Uterus (tissue), 4 donors: Measurements from ENCODE around the gene VWA8. TPM values are rescaled to one million over a fixed set of nuclear protein-coding genes. Genes with fewer than 3 reads are reported as not detected.

ENCODE experiments used
- DNase-seq, 2 donors: peaks; one replicate each; pipeline ENCODE4 v3.0.0-alpha.2; 2019 to 2020
- H3K27ac ChIP-seq, 2 donors: fragments of 200-600 bp; sonication (generic); 1 replicate in 1 of 2; 2 replicates in 1 of 2; pipeline ENCODE4 v1.5.1; 2016 to 2018
- H3K27me3 ChIP-seq, 2 donors: fragments of 200-600 bp; sonication (generic); one replicate each; pipeline ENCODE4 v1.5.1; 2018 to 2019; ENCODE audit warnings: control low read depth in 1 of 2
- H3K36me3 ChIP-seq, 2 donors: fragments of 200-600 bp; sonication (generic); one replicate each; pipeline ENCODE4 v1.5.1; 2019; ENCODE audit warnings: control low read depth in 1 of 2
- H3K4me1 ChIP-seq, 2 donors: fragments of 200-600 bp; sonication (generic); one replicate each; pipeline ENCODE4 v1.5.1; 2018 to 2019; ENCODE audit warnings: control low read depth in 1 of 2
- H3K4me3 ChIP-seq, 2 donors: fragments of 200-600 bp; sonication (generic); 1 replicate in 1 of 2; 2 replicates in 1 of 2; pipeline ENCODE4 v1.5.1; 2018 to 2019; ENCODE audit warnings: mild to moderate bottlenecking in 1 of 2
- H3K9me3 ChIP-seq, 2 donors: fragments of 200-600 bp; sonication (generic); one replicate each; pipeline ENCODE4 v1.5.1; 2019; ENCODE audit warnings: control low read depth in 1 of 2
- POLR2A ChIP-seq, 2 donors: fragments of 450-650 bp; IDR thresholded peaks; one replicate each; pipeline ENCODE4 v1.6.1; 2016; ENCODE audit warnings: antibody characterized with exemption in 2 of 2, mild to moderate bottlenecking in 1 of 2, moderate library complexity in 1 of 2
- intact Hi-C: fragments of 100-400 bp; cut with DNase I; formaldehyde crosslinking; loops from one replicate; pipeline ENCODE4 v1.15.1; 2023; ENCODE audit warnings: low total_unique reads
- total RNA-seq, 4 donors: library from RNA; depleted of rRNA in 3 of 4; stranded (reverse); fragments of >200 nt in 3 of 4; gene quantifications; one replicate each; pipeline versions ENCODE4 v1.1.0 to v1.2.4, GENCODE V29; 2014 to 2023
- TF ChIP-seq, protein P1 (sequence below), 4 experiments: fragments of 200-600 bp in 2 of 4; fragments of 450-650 bp in 2 of 4; sonication (generic) in 2 of 4; IDR thresholded peaks; one replicate each; pipeline ENCODE4 v1.5.1; 2016 to 2019; ENCODE audit warnings: antibody characterized with exemption in 4 of 4, mild to moderate bottlenecking in 2 of 4, moderate library complexity in 1 of 4
- donor health status: DM: yes; HTN: yes; CAD: no.

VWA8 gene
- total RNA-seq, 4 donors from 2014 or later = 25.6 to 59.7 (median 37.5) TPM

DNA sequence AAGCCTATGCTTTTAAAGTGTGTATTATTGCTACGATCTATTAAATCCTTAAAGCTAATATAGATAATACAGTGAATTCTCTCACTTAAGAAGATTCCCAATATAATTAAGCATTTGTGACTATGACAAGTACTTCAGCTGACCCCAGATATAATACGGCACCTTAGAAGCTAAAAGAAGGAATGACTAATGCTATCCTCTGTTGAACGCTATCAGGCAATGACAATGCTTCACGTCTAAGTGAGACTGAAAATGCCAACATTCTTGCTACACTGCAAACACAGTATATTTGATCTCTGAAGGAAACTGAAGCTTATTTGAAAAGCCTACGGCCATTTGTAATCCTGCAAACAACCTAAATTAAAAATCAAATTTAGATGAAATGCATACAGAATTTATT is 19.7 kb downstream of the VWA8 start:
- intact Hi-C loops = no loop called here
- H3K4me3 ChIP-seq = no peak overlapping the region
- TF ChIP-seq, protein P1, sequence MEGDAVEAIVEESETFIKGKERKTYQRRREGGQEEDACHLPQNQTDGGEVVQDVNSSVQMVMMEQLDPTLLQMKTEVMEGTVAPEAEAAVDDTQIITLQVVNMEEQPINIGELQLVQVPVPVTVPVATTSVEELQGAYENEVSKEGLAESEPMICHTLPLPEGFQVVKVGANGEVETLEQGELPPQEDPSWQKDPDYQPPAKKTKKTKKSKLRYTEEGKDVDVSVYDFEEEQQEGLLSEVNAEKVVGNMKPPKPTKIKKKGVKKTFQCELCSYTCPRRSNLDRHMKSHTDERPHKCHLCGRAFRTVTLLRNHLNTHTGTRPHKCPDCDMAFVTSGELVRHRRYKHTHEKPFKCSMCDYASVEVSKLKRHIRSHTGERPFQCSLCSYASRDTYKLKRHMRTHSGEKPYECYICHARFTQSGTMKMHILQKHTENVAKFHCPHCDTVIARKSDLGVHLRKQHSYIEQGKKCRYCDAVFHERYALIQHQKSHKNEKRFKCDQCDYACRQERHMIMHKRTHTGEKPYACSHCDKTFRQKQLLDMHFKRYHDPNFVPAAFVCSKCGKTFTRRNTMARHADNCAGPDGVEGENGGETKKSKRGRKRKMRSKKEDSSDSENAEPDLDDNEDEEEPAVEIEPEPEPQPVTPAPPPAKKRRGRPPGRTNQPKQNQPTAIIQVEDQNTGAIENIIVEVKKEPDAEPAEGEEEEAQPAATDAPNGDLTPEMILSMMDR (IDR thresholded peaks at IDR 0.05) = no peak
- TF ChIP-seq POLR2A (IDR thresholded peaks at IDR 0.05) = no peak
- H3K36me3 ChIP-seq = no peaks in the 10 kb centered on the region
- H3K27me3 ChIP-seq = no peaks in the 10 kb centered on the region
- H3K9me3 ChIP-seq = peaks cover 0 to 8% of the 10 kb centered on the region in 2 donors
- no peaks in the 10 kb centered on the region for H3K4me1 ChIP-seq
- DNase-seq = no peak
- no peak overlapping the region for H3K27ac ChIP-seq

DNA sequence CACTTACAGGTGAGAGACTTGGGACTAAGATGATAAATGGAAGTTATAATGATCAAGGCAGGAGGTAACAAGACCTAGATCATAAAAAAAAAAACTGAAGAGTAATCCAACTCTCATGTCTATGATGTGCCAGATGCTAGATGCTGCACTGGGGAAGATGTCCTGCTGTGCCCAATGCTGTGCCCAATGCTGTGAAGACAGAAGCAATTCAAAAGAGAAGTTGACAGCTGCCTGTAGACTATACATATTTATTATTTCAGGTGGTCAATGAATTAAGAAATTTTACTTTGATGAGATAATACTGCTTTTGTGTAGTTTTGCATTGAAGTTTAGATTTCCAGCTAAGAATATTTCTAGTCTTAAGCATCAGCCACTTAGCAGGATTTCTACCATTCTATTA is 21.5 kb downstream of the VWA8 start:
- no peaks in the 10 kb centered on the region for H3K27me3 ChIP-seq
- TF ChIP-seq POLR2A (IDR thresholded peaks at IDR 0.05) = no peak
- TF ChIP-seq, protein P1 (IDR thresholded peaks at IDR 0.05) = no peak
- H3K36me3 ChIP-seq = no peaks in the 10 kb centered on the region

DNA sequence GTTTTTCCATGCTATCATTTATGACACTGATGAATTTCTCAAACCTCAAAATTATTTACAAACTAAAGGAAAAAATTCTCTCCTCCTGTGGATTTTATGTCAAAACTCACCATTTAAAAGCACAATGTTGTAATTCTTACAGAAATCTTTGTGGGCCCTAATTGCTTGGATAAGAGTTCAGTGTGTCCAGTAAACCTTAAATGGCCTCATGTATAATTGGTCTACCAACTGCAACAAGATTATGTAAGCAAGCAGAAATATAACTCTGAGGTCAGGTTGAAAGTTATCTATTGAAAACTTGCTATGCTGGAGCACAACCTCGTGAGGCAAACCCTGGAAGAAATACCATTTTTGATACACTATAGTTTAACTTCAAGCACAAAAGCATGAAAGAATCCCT is 22.0 kb downstream of the VWA8 start:
- DNase-seq = no peak
- no peak overlapping the region for H3K27ac ChIP-seq
- no peaks in the 10 kb centered on the region for H3K27me3 ChIP-seq
- no peak overlapping the region for H3K4me3 ChIP-seq
- H3K4me1 ChIP-seq = no peaks in the 10 kb centered on the region
- no peak for TF ChIP-seq POLR2A (IDR thresholded peaks at IDR 0.05)
- TF ChIP-seq, protein P1 (IDR thresholded peaks at IDR 0.05) = no peak
- intact Hi-C loops = no loop called here
- H3K36me3 ChIP-seq = no peaks in the 10 kb centered on the region
- H3K9me3 ChIP-seq = no peaks in the 10 kb centered on the region

More for the DNA sequence above, 21.5 kb downstream of the VWA8 start:
- DNase-seq = no peak
- intact Hi-C loops = no loop called here
- Histone ChIP-seq H3K4me1 (no peaks in the 10 kb centered on the region), H3K4me3 (no peak overlapping the region), H3K27ac (no peak overlapping the region), H3K9me3 (no peaks in the 10 kb centered on the region)

DNA sequence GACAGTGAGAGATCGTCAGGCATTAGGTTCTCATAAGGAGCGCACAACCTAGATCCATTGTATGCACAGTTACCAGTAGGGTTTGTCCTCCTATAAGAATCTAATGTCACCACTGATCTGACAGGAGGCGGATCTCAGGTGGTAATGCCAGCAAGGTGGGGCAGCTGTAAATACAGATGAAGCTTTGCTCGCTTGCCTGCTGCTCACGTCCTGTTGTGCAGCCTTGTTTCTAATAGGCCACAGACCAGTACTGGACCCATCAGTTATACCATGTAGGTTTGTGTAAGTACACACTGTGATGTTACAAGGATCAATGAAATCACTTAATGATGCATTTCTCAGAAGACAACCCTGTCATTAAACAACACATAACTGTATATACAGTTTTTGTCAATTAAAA is 23.5 kb downstream of the VWA8 start:
- TF ChIP-seq, protein P1 (IDR thresholded peaks at IDR 0.05) = no peak
- TF ChIP-seq POLR2A (IDR thresholded peaks at IDR 0.05) = no peak
- H3K36me3 ChIP-seq = no peaks in the 10 kb centered on the region
- DNase-seq = no peak
- no peaks in the 10 kb centered on the region for H3K27me3 ChIP-seq
- H3K4me3 ChIP-seq = no peak overlapping the region
- no peak overlapping the region for H3K27ac ChIP-seq
- no peaks in the 10 kb centered on the region for H3K9me3 ChIP-seq
- H3K4me1 ChIP-seq = no peaks in the 10 kb centered on the region
- intact Hi-C loops = no loop called here

DNA sequence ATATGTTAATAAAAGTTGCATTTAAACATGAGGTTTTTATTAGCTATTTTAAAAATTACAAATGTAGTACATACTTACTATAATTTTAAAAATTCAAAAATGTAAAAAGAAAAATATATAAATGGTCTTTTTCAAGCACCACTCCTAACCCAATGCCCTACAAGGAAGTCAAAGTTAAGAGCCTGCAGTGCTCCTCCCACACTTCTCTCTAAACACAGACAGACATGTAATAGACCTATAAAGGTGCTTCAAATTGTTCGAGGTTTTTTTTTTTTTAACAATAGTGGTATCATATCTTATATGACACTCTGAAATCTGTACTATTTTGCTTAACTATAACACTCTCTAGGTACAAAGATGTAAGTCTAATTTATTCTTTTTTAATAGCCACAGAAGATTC is 25.4 kb downstream of the VWA8 start:
- H3K4me3 ChIP-seq = no peak overlapping the region
- no peaks in the 10 kb centered on the region for H3K4me1 ChIP-seq
- no peaks in the 10 kb centered on the region for H3K27me3 ChIP-seq
- TF ChIP-seq POLR2A (IDR thresholded peaks at IDR 0.05) = no peak
- TF ChIP-seq, protein P1 (IDR thresholded peaks at IDR 0.05) = no peak
- no peak for DNase-seq
- intact Hi-C loops = no loop called here
- no peak overlapping the region for H3K27ac ChIP-seq
- no peaks in the 10 kb centered on the region for H3K9me3 ChIP-seq
- no peaks in the 10 kb centered on the region for H3K36me3 ChIP-seq
